Measurements from ENCODE around the gene VRK2. TPM values are rescaled to one million over a fixed set of nuclear protein-coding genes. Genes with fewer than 3 reads are reported as not detected.

The VRK2 gene
- total RNA-seq, result 44.3 and 45.6 TPM in 2 replicates

DNA sequence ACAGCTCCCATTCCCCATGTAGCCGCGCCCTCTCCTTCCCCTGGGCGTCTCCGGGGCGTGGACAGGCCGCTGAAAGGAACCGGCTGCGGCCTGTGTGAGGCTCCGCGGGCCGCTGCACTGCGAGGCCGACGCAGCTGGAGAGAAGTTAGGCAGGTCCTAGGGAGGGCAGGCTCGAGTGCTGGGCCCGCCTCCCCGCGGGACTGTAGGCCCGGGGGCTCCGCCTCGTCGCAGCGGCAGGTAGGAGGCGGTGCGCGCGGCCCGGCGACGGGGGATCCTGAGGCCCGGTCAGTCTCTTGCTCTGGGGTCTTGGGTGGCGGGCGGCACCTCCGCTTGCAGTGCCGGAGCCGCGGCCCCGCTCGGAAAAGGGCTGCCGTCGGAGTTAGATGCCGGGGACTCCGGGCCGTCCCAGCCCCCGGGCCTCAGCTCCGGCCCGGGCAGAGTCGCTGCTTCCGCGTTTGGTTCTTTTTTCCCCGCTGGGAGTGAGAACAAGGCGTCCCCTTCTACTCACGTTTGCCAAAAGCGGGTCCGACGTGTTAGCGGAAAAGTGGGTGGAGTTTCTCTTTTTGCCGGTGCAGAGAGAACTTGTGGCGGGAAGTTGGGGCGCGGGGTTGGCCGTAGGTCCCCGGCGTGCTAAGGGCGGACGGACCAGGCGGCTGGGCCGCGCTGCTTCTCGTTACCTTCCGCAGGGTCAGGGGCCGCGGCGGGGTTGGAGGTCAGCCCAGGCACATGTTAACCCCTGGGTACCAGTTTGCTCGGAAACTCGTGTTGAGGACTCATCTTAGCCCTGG, at the start of gene VRK2:
Gene VRK2 (plus strand): TSS at position 222 of the 788 bp plus-strand sequence. CDS start 2,026 bp downstream, outside the sequence.

Other genes with a start within 250 kb of the VRK2 start
- gene FANCL, start 194.5 kb downstream of the VRK2 start, total RNA-seq, result 13.6 and 25.0 TPM in 2 replicates